ENCODE data around the gene BANK1.

The BANK1 gene

DNA sequence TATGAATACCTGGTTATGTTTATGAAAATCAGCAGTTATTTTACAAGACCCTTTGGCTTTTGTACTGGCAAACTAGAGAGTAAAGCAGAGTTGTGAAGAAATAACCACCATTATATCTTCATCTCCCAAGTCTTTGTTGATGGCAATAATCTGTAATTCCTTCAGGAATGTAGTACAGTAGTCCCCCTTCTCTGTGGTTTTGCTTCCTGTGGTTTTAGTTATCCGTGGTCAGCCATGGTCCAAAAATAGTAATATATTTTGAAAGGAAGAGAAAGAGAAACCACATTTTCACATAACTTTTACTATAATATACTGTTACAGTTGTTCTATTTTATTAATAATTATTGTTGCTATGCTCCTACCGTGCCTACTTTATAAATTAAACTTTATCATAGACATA, 27.8 kb downstream of the BANK1 start:
- peak; percentile 26 for DNase-seq (ENCODE audit: low read depth, low spot score)

DNA sequence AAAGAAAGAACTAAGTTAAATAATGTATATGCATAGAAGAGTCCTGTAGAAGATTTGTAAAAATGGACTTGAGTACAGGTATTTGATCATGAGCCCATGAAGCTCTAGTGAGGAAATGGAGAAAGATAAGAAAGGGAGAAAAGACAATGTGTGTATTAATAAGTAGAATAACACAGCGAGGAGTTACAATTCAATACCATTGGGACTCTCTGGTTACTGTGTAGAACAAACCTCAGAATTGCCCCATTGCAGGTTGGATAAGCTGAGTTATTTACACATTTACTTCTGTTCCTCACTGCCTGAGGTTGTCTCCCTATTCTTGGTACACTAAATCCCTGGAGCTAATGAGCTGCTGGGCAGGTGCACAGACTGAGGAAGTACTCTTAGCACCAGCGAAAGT, 33.3 kb downstream of the BANK1 start:
- DNase-seq (ENCODE audit: low read depth, low spot score): no peak

DNA sequence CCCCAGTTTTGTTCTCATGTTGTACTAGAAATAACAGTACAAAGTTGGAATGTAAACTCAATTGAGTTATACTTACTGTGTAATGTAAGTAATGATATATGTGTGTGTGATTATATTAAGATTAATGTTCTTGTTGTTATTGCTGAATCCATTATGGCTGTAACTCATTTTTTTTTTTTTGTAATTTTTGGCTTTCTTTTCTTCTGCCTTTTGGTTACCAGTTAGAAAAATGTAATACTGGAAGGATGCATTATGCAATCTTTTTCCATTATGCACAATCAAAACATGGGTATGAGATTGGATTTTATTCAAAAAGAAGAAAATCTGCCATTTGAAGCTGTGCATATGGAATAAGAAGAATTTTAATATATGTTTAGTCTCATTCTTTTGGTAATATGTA, 34.0 kb downstream of the BANK1 start:
- no peak for DNase-seq (ENCODE audit: low read depth, low spot score)

DNA sequence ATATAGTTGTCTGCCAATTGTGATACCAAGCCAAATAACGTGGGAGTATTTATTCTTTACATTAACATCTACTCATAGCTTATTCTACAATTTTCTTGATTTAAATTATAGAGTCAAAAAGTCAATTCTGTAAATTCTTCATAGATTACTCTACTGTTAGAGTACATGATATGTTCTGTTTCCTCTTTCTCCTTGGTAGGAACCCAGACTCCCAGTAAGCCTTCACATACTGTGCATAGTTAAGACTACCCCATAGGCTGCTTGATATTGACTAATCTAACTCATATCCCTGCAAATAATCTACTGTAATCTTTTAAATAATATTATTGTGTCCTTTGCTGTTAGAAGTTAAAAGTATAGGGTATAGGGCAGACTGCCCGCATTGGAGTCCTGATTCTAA, 35.4 kb downstream of the BANK1 start:
- DNase-seq (ENCODE audit: low read depth, low spot score): no peak

DNA sequence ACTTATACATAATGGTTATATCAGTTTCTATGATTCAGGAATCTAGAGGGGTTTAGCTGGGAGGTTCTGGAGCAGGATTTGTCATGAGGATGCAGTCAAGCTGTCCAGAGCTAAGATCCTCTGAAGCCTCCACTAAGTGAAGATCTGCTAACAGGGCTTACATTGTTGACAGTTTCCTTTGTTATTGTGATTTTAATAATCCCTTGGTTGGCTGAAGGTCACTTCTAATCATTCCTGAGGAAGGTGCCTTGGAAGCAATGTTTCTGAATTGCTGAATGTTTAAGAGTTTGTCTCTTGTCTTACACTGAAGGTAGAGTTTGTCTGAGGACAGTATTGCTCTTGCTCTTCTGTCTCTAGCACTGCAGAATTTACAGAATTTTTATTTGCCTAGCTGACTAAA, 41.3 kb downstream of the BANK1 start:
- DNase-seq (ENCODE audit: low read depth, low spot score): no peak

DNA sequence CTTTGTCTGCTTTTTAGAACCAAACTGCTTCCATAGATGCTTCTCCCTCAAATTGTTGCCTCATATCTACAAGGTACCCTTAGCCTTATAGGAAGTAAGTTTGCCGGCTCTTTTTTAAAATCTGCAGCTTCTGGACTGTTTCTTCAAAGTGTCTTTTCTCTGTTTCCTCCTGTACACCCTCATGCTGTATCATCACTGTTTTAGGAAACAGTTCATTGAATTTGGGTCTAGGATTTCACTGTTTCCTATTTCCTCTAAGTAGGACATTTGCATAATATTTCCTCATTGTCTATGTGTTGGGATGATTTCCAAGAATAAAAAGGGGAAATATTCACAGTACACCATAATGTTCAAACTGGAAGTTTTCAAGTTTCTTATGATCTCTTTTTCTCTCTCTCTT, 43.0 kb downstream of the BANK1 start:
- DNase-seq (ENCODE audit: low read depth, low spot score): no peak

DNA sequence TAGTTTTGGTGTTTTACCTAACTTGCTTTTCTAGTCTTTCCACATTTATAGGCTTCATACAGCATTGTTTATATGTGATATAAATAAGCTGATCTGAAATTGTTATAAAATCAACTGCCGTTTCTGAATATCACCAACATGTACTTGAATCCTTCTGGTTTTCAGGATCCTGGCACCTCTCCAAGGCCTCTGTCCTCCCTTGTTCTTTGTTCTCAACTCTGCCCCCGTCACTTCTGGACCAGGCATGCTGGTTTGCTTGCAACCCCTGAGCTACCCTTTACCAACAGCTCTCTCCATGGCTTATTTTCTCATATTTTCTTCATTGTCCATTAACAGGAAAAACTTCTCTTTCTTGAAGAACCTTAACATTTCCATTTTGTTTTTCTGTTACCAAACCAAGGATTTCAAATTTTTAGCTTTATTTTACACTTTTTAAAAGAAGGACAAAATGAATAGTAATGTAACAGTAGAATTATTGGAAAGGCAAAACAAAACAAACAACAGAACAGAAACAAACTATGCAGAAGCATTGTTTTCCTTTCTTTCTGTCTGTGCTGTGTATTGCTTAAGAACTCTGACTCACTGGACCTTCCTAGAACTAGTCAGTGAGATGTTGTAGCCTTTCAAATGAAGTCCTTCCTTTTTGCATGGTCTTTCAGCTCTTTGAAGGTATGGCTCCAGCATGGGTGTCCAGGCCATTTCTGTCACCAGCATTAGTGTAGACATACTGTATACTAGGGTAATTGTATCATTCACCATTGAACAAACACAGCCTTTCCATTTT, 44.8 kb downstream of the BANK1 start:
- peak; percentile 79 for DNase-seq (ENCODE audit: low read depth, low spot score)

DNA sequence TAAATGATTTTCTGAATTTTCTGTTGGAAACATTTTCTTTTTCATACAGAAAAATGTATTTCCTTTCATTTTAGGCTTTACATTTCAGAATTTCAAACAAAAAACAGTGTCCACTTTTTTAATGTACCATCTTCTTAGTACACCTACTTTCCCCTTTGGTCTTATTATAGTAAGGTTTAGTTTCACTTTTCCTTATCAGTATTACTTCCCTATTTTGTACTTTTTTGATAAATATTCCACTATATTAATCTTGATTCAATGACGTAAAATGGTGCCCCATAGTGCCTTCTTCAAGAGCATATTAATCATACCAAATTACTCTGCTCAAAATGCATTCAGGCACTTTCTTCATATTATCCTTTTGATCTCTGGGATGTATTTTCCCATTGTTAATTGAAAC, 52.5 kb downstream of the BANK1 start:
- DNase-seq (ENCODE audit: low read depth, low spot score): no peak

DNA sequence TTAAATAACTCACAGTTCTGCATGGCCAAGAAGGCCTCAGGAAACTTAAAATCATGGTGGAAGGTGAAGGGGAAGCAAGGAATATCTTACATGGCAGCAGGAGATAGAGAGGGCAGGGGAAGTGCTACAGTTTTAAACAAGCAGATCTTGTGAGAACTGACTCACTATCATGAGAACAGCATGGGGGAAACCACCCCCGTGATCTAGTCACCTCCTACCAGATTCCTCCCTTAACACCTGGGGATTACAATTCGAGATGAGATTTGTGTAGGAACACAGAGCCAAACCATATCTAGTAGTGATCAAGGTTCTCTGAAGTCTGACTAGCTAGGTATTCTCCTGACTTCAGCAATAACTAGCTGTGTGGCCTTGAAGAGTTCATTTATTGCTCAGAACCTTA, 56.0 kb downstream of the BANK1 start:
- DNase-seq (ENCODE audit: low read depth, low spot score): no peak

DNA sequence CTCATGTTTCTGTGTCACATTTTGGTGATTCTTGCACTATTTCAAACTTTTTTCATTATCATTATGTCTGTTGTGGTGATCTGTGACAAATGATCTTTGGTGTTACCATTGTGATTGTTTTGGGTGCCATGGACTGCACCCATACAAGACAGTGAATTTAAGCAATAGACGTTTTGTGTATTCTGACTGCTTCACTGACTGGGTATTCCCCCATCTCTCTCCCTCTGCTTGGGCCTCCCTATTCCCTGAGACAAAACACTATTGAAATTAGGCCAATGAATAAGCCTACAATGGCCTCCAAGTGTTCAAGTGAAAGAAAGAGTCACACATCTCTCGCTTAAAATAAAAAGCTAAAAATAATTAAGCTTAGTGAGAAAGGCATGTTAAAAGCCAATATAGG, 60.2 kb downstream of the BANK1 start:
- no peak for DNase-seq (ENCODE audit: low read depth, low spot score)

DNA sequence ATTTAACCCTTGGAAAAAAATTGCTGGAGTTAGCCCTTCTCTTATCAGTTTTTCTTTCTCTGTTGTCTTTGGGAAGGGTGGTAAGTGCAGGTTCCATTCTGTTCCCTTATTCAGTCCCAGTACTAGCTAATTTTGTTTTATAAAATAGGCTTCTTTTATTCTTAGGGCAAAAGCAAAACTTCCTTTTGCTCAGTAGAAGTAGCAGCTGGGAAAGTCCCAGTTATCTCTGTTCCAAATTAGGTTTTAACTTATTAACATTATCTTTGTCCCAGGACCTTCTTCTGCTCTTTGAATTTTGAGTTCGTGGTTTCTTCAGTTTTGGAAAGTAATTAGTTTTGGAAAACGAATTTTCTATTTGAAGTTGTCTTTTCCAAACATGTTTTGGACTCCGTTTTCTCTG, 61.1 kb downstream of the BANK1 start:
- DNase-seq (ENCODE audit: low read depth, low spot score): no peak

DNA sequence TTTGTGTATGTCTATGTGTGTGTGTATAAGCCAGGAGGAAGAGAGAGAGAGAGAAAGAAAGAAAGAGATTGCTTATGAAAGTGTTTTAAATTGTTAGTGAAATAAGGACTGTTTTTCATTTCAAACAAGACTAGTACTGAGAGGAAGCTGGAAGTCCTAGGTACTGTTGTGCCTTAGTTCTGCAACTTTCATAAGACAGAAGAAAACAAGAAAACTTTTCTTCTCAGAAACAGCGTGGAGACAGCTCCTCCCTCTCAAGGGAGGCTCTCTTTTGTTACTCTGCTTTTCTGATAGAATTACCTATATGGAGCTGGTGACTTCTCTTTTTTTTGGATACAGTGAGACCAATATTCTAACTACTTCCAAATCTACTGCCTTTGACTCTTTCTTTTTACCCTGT, 62.5 kb downstream of the BANK1 start:
- DNase-seq (ENCODE audit: low read depth, low spot score): no peak

DNA sequence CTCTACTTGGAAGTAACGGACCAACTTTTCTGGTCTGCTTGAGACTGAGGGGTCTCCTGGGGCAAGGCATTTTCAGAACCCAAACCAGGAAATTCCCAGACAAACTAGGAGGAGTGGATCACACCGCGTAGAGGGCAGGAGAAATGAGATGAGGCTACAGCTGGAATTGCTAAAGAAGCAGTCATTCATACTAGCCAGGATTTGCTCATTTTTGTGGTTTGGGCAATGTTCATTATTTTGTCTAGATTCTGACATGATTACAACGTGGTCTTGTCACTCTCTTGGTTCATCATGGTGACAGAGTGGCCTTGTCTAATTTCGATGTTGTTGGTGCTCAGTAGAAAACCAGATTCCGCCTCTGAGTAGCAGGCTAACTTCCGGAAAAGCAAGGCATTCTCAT, 63.2 kb downstream of the BANK1 start:
- no peak for DNase-seq (ENCODE audit: low read depth, low spot score)

DNA sequence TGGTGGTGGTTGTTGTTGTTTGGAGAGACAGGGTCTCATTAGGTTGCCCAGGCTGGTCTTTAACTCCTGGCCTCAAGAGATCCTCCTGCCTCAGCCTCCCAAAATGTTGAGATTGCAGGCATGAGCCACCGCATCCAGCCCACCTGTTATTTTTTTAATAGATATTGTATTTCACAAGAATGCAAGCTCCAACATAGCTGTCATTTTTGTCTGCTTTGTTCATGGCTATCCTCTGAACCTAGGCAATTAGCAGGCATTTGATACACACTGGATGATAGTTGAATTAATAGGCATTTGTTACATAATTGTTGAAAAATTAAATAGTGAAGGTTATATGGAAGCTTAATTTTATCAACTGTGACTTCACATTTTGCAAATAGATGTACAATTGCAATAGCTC, 64.7 kb downstream of the BANK1 start:
- DNase-seq (ENCODE audit: low read depth, low spot score): no peak

DNA sequence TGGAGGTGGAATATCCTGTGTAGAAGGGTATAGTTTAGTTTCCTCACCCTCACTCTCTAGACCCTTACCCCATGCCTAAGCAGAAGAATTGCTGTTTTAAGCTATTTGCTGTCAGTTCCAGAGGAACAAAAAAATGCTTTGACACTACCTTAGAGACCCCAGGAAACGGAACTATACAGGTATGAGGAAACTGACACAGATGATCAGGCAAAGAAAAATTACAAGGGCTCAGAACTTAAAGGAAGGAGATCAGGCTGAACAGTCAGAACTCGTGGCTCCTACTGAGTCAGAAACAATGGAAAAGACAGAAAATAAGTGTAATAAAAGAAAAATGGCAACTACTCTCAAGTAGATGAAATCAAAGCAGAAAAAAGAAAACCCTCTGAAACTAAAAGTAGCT, 65.6 kb downstream of the BANK1 start:
- no peak for DNase-seq (ENCODE audit: low read depth, low spot score)

DNA sequence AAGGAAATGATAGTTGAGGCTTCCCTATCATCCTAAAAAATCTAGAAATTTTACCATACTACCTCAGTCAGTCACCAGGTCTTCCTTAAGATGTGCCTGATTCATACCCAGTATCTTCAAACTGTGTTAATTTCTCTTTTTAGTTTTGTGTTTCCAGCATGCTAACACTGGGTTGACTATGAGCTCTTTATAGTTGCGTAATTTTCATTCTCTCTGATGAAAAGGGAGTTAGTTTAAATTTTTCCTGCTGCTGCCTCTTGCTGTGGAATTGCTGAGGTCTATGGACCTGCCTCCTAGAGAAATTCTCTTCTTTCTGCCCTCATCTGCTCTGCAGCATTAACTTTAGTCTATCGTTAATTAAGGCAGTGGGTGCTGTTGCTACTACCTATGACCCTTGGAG, 66.6 kb downstream of the BANK1 start:
- DNase-seq (ENCODE audit: low read depth, low spot score): no peak

DNA sequence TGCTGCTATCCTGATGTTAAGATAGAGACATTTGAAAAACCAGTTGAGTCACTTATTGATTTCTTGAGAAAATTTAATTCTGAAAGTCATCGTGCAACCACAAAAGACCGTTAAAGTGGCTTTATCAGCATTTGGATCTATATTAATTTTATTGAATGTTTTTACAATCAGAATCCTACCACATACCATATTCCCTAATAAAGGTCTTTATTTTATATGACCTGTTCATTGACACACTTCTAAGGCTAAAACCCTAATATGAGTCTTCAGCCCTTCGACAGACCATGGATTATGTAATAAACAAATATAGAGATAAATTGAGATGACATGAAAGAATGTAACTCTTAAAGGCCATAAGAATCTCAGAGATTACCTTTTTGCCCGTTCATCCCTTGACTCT, 68.1 kb downstream of the BANK1 start:
- no peak for DNase-seq (ENCODE audit: low read depth, low spot score)

DNA sequence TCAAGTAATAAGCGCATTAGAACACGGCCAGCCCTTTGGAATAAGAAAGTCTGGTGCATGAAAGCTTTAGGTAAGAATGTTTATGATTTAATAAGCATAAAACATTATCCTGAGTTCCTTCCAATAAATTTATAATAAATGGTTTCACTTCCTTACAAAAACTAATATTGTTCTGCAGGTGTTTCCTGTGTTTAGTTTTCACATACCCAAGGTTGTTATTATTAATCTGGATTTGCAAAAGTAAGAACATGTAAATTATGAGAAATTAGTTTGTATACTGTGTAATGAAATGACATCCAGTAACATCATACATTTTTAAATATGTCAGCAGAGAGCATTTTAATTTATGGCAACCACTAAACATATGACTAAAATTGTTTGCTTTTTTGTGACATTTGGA, 72.1 kb downstream of the BANK1 start:
- no peak for DNase-seq (ENCODE audit: low read depth, low spot score)

DNA sequence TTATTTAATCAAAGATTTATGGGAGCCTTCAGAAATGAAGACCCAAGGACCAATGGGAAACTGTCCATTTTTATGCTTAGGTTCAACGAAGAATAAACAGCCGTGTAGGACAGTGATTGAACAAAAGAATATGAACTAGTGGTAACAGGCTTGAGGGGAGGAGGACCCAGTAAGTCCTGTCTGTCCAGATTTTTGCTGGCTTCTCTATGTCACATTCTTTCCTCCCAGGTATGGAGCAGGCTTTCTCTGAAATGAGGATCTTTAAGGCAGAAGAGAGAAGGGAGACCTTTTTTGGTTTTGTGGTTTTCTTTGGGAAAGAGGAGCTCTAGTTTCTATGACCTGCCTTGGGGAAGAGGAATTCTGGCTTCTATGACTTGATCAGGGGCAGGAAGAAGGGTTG, 74.1 kb downstream of the BANK1 start:
- no peak for DNase-seq (ENCODE audit: low read depth, low spot score)

DNA sequence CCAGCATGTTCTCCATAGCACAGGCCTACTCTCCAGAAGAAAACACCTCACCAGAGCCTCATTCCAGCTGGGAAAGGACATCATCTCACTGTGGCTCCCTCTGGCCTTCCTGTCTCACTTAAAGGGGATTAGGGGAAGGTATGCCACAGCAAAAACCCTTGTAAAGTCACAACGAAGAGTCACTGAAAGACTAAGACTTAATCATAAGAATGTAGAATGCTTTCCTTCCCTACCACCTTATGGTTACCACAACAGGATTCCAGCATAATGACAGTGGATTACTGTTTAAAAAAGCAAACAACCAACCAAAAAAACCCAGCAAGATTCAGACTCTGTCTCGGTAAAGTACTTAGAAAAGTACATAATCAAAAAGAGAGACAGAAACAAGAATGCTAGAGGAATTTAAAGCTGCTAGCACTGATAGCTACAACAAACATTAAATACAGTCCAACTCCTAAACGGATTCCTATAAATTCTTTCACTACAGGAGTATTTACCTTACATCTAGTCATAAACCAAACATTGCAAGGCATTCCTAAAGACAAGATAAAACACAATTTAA, 75.1 kb downstream of the BANK1 start:
- peak; percentile 3 for DNase-seq (ENCODE audit: low read depth, low spot score)

DNA sequence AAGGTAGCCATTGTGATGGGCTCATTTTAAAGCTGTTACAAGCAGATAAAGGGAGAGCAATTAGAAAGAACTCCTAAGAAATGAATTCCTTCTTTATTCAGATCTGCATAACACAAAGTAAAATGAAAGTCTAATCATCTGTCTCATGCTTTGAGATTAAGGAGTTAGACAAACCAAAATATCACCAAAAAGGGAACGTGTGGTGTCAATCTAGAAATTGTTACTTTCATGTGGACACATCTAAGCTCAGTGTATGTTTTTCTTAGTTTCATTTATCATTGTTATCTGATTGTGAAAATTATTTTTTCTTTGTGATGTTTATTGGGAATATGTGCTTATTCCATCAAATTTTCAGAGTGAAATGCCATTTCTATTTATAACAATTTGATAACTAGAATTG, 80.3 kb downstream of the BANK1 start:
- no peak for DNase-seq (ENCODE audit: low read depth, low spot score)

DNA sequence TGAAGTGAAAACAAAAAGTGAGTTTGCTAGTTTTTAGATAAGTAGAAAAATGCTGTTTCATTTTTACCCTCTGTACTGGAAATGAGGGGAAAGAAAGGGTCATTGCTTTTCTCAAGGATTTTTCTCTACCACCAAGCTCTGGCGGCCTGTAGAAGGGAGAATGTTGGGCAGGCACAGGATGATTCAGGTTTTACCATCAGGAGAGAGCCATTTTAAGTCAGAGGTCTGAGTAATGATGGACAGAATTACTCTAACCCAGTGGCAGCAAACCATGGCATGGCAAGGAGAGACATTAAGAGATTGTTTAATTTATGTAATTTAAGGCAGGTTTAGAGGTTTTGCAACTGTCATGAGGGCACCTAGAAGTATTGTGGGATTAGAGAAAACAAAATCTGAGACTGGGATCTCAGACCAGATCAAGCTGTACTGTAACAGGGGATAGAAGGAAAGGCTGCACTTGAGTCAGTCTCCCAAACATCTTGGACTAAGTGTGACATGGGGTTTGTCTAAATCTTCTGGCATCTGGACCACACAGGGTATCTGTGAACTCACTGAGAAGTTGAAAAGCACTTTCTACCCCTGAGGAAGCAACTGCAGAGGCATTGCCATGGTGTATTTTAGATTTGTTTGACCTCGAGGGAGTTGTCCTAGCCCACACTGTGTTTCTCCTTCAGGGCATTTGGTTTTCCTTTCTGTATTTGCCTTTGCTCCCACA, 81.6 kb downstream of the BANK1 start:
- DNase-seq (ENCODE audit: low read depth, low spot score): no peak

DNA sequence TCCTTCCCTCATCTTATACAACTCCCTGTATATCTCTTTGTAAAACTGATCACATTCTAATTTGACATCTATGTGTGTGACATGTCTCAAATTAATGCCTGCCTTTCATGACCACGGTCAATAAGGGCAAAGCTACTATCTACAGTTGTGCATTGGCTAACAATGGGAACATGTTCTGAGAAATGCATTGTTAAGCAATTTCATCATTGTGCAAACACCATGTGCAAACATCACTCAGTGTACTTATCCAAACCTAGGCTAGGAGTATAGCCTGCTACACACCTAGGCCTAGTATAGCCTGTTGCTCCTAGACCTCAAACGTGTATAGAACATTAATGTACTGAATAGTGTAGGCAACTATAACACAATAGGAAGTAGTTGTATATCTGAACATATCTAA, 95.0 kb downstream of the BANK1 start:
- no peak for DNase-seq (ENCODE audit: low read depth, low spot score)
